Thyroid gland (tissue), 4 donors: ENCODE results near the gene SLC6A6. TPM values are rescaled to one million over a fixed set of nuclear protein-coding genes. Genes with fewer than 3 reads are reported as not detected.

ENCODE experiments used
- DNase-seq, 2 donors: peaks; one replicate each; pipeline ENCODE4 v3.0.0-alpha.2; 2019
- H3K27ac ChIP-seq, 3 donors: fragments of 200-600 bp; sonication (generic); 1 replicate in 2 of 3; 2 replicates in 1 of 3; pipeline ENCODE4 v1.5.1; 2016 to 2019; ENCODE audit warnings: mild to moderate bottlenecking in 1 of 3, moderate library complexity in 1 of 3
- H3K27me3 ChIP-seq: fragments of 200-600 bp; sonication (generic); one replicate; pipeline ENCODE4 v1.5.1; 2019
- H3K36me3 ChIP-seq, 2 donors: fragments of 200-600 bp; sonication (generic); one replicate each; pipeline ENCODE4 v1.5.1; 2016 to 2019
- H3K4me1 ChIP-seq, 2 donors: fragments of 200-600 bp; sonication (generic); one replicate each; pipeline ENCODE4 v1.5.1; 2017 to 2019
- H3K4me3 ChIP-seq, 3 donors: fragments of 200-600 bp; sonication (generic); replicated peaks in 1 of 3; 1 replicate in 2 of 3; 2 replicates in 1 of 3; pipeline ENCODE4 v1.5.1; 2016; ENCODE audit warnings: mild to moderate bottlenecking in 1 of 3
- H3K9me3 ChIP-seq: fragments of 200-600 bp; sonication (generic); one replicate; pipeline ENCODE4 v1.5.1; 2017
- CTCF ChIP-seq, 6 experiments: fragments of 200-600 bp in 3 of 6; fragments of 450-650 bp in 3 of 6; sonication (generic) in 3 of 6; IDR thresholded peaks; one replicate each; pipeline ENCODE4 v1.5.1; 2016 to 2019; ENCODE audit warnings: antibody characterized with exemption in 6 of 6, mild to moderate bottlenecking in 2 of 6, inconsistent platforms in 1 of 6, moderate library complexity in 1 of 6
- POLR2A ChIP-seq, 2 donors: fragments of 450-650 bp; IDR thresholded peaks; one replicate each; pipeline ENCODE4 v1.6.1; 2017; ENCODE audit warnings: antibody characterized with exemption in 2 of 2, mild to moderate bottlenecking in 2 of 2, moderate library complexity in 1 of 2
- WGBS, 2 donors: methylation state at CpG; one replicate each; pipeline ENCODE4 v1.1.5; 2017; 5-methylcytosine and 5-hydroxymethylcytosine counted together
- intact Hi-C: fragments of 100-400 bp; cut with DNase I; formaldehyde crosslinking; loops from one replicate; pipeline ENCODE4 v1.15.1; 2023
- total RNA-seq, 4 donors: library from RNA; depleted of rRNA; stranded (reverse); fragments of >200 nt; gene quantifications; one replicate each; pipeline ENCODE4 v1.2.3, GENCODE V29; 2016

The SLC6A6 gene
- total RNA-seq, 4 donors from 2014 or later: 42.7 to 98.0 (median 72.5) TPM

- TF ChIP-seq POLR2A (IDR thresholded peaks at IDR 0.05): peak in 1 of 2 donors; percentile 44
- peak in 1 of 6 experiments; percentile 16 for TF ChIP-seq CTCF (IDR thresholded peaks at IDR 0.05)
- intact Hi-C loops: no loop called here
- no peak overlapping the region for H3K4me3 ChIP-seq
- no peaks in the 10 kb centered on the region for H3K9me3 ChIP-seq
- peak overlapping the region; percentile 84 to 91 (median 86) for H3K27ac ChIP-seq
- WGBS, 2 donors: 60 to 68% methylated on average over 17 to 20 of the region's 22 CpGs
- H3K4me1 ChIP-seq: peaks cover 16 to 31% of the 10 kb centered on the region in 2 donors
- H3K36me3 ChIP-seq: peaks cover 11 to 13% of the 10 kb centered on the region in 2 donors
- no peaks in the 10 kb centered on the region for H3K27me3 ChIP-seq
- peak; percentile 95 to 96 for DNase-seq
Measured at GRCh38 chr3:14472471-14473351, 70.3 kb downstream of the SLC6A6 start.

GRCh38 chr3:14473411-14473891, 71.0 kb downstream of the SLC6A6 start:
- WGBS, 2 donors: 85 to 92% methylated on average over 7 of the region's 7 CpGs
- H3K36me3 ChIP-seq: peaks cover 15 to 18% of the 10 kb centered on the region in 2 donors
- H3K4me1 ChIP-seq: peaks cover 16 to 31% of the 10 kb centered on the region in 2 donors
- no peaks in the 10 kb centered on the region for H3K9me3 ChIP-seq
- intact Hi-C loops: no loop called here
- no peaks in the 10 kb centered on the region for H3K27me3 ChIP-seq
- DNase-seq: no peak
- no peak overlapping the region for H3K4me3 ChIP-seq
- peak overlapping the region; percentile 57 to 86 (median 84) for H3K27ac ChIP-seq
- no peak for TF ChIP-seq CTCF (IDR thresholded peaks at IDR 0.05)
- no peak for TF ChIP-seq POLR2A (IDR thresholded peaks at IDR 0.05)

DNA sequence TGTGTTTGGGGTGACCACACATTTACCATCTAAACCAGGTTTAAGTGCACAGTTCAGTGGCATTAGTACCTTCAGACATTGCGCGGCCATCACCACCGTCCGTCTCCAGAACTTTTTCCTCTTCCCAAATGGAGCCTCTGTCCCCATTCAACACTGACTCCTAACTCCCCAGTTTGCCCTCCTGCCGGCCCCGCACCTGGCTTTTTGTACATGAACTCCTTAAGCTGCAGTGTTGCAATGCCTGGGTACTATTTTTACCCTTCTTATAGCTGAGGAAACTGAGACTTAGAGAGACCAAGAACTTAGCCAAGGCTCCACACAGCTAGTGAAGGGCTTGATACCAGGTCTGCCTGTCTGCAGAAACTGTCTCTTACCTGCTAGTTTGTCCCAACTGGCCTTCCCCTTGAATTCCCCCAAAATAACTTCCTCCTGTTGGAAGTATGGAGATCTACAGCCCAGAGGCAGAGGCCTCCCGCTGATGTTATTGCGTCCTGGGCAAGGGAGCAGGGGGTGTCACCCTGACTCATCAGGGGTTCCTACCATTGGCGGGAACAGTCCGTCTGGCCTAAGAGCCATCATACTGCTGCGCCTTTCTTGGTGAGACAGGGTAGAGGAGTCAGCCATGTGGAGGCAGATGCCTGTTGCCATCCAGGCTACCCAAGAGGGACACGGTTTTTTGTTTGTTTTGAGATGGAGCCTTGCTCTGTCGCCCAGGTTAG, 72.1 kb downstream of the SLC6A6 start:
- Histone ChIP-seq H3K4me1 (peaks cover 16 to 31% of the 10 kb centered on the region in 2 donors), H3K27me3 (no peaks in the 10 kb centered on the region), H3K36me3 (peaks cover 19 to 21% of the 10 kb centered on the region in 2 donors), H3K27ac (no peak overlapping the region), H3K9me3 (no peaks in the 10 kb centered on the region), H3K4me3 (no peak overlapping the region)
- intact Hi-C loops: no loop called here
- TF ChIP-seq POLR2A (IDR thresholded peaks at IDR 0.05) (no peak), CTCF (IDR thresholded peaks at IDR 0.05) (no peak)
- no peak for DNase-seq
- 93% methylated on average over 13 of the region's 13 CpGs for WGBS, 2 donors

DNA sequence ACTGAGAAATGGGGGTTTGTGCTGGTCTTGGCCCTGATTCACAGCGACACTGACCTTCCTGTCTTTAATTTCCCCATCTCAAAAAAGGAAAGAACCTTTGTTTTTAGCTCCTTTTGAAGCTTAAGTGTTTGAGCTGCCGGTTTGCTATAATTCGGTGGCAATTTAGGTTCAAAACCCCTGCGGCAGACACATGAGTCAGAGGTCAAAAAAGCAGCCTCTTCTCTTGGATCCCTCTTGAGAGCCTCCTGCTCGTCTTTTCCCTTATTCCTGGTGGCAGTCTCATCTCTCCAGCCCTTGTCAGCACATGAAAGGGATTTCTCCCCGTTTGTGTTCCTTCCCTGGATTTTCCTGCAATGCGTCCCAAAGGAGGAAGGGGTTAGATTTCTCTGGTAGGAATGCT, 73.2 kb downstream of the SLC6A6 start:
- H3K4me3 ChIP-seq: no peak overlapping the region
- WGBS, 2 donors: 81 to 85% methylated on average over 7 of the region's 7 CpGs
- TF ChIP-seq CTCF (IDR thresholded peaks at IDR 0.05): no peak
- TF ChIP-seq POLR2A (IDR thresholded peaks at IDR 0.05): no peak
- DNase-seq: no peak
- H3K36me3 ChIP-seq: peaks cover 22 to 28% of the 10 kb centered on the region in 2 donors
- intact Hi-C loops: no loop called here
- peaks cover 16 to 32% of the 10 kb centered on the region in 2 donors for H3K4me1 ChIP-seq
- H3K27ac ChIP-seq: no peak overlapping the region
- no peaks in the 10 kb centered on the region for H3K9me3 ChIP-seq
- no peaks in the 10 kb centered on the region for H3K27me3 ChIP-seq
